Coronary artery (tissue), 2 donors: ENCODE data around the gene KLHL13.

Source experiments
- DNase-seq: peaks from one replicate; pipeline ENCODE4 v3.0.0-alpha.2; 2017; ENCODE audit warnings: low spot score
- H3K27ac ChIP-seq, 2 donors: fragments of 200-600 bp; sonication (generic); one replicate each; pipeline ENCODE4 v1.5.1; 2016 to 2019
- H3K4me3 ChIP-seq: fragments of 200-600 bp; sonication (generic); 2 replicates; pipeline ENCODE4 v1.5.1; 2016; ENCODE audit warnings: mild to moderate bottlenecking, moderate library complexity
- CTCF ChIP-seq: fragments of 200-600 bp; sonication (generic); IDR thresholded peaks from one replicate; pipeline ENCODE4 v1.5.1; 2019; ENCODE audit warnings: antibody characterized with exemption

KLHL13 gene

GRCh38 chrX:117995378-117995777 lies 121.2 kb downstream of the KLHL13 start:
- Histone ChIP-seq H3K27ac (no peak overlapping the region), H3K4me3 (no peak overlapping the region)
- no peak for DNase-seq
- TF ChIP-seq CTCF = no peak

- Histone ChIP-seq H3K27ac (no peak overlapping the region), H3K4me3 (no peak overlapping the region)
- no peak for TF ChIP-seq CTCF
- no peak for DNase-seq
Measured at GRCh38 chrX:117992192-117992723, 124.4 kb downstream of the KLHL13 start.

GRCh38 chrX:117990438-117990837 lies 126.2 kb downstream of the KLHL13 start:
- no peak overlapping the region for H3K27ac ChIP-seq
- H3K4me3 ChIP-seq = no peak overlapping the region
- no peak for TF ChIP-seq CTCF
- DNase-seq = no peak

- no peak for DNase-seq
- TF ChIP-seq CTCF = no peak
- Histone ChIP-seq H3K27ac (no peak overlapping the region), H3K4me3 (no peak overlapping the region)
Measured at GRCh38 chrX:117989512-117989911, 127.1 kb downstream of the KLHL13 start.

- no peak for DNase-seq
- no peak overlapping the region for H3K27ac ChIP-seq
- TF ChIP-seq CTCF = no peak
- H3K4me3 ChIP-seq = no peak overlapping the region
Measured at GRCh38 chrX:117987373-117987772, 129.2 kb downstream of the KLHL13 start.

- Histone ChIP-seq H3K27ac (no peak overlapping the region), H3K4me3 (no peak overlapping the region)
- no peak for TF ChIP-seq CTCF
- no peak for DNase-seq
Measured at GRCh38 chrX:117985241-117985640, 131.4 kb downstream of the KLHL13 start.

- TF ChIP-seq CTCF = no peak
- Histone ChIP-seq H3K4me3 (no peak overlapping the region), H3K27ac (no peak overlapping the region)
- DNase-seq = no peak
Measured at GRCh38 chrX:117982694-117983392, 133.8 kb downstream of the KLHL13 start.
